Kidney (tissue), 14 donors: Measurements from ENCODE around the gene AUTS2. TPM values are rescaled to one million over a fixed set of nuclear protein-coding genes. Genes with fewer than 3 reads are reported as not detected.

Experiments
- DNase-seq, 5 donors: peaks; one replicate each; pipeline ENCODE4 v3.0.0-alpha.2; 2013 to 2020
- FAIRE-seq: peaks from 2 replicates; lab custom pipeline; 2012; peaks lifted over from hg19 to GRCh38; lab: Jason Lieb, UNC
- H3K27ac ChIP-seq, 2 donors: one replicate each; pipeline ENCODE4 v1.7.0; 2013; ENCODE audit warnings: low read depth in 2 of 2, low read length in 2 of 2, inconsistent platforms in 1 of 2
- H3K27me3 ChIP-seq: one replicate; pipeline ENCODE4 v1.7.1; 2013; ENCODE audit warnings: low read length, inconsistent platforms; ENCODE audit not compliant: control insufficient read depth, insufficient read depth
- H3K36me3 ChIP-seq, 3 donors: one replicate each; pipeline versions ENCODE4 v1.7.0 to v1.7.1; 2013; ENCODE audit warnings: low read length in 3 of 3, control low read depth in 1 of 3, inconsistent platforms in 1 of 3; ENCODE audit not compliant: insufficient read depth in 3 of 3, control insufficient read depth in 2 of 3
- H3K4me1 ChIP-seq, 3 donors: one replicate each; pipeline versions ENCODE4 v1.7.0 to v1.7.1; 2013; ENCODE audit warnings: low read length in 3 of 3, inconsistent platforms in 1 of 3, low read depth in 1 of 3; ENCODE audit not compliant: control insufficient read depth in 2 of 3, insufficient read depth in 2 of 3
- H3K4me3 ChIP-seq, 3 donors: one replicate each; pipeline versions ENCODE4 v1.7.0 to v1.8.1; 2013; ENCODE audit warnings: low read length in 3 of 3, control low read depth in 1 of 3, inconsistent platforms in 1 of 3
- H3K9ac ChIP-seq, 3 donors: one replicate each; pipeline versions ENCODE4 v1.7.0 to v1.7.1; 2013; ENCODE audit warnings: low read length in 3 of 3, control low read depth in 1 of 3, inconsistent platforms in 1 of 3
- H3K9me3 ChIP-seq, 3 donors: one replicate each; pipeline versions ENCODE4 v1.7.0 to v1.7.1; 2013; ENCODE audit warnings: low read length in 3 of 3, control low read depth in 1 of 3, inconsistent platforms in 1 of 3; ENCODE audit not compliant: control insufficient read depth in 2 of 3, insufficient read depth in 1 of 3
- intact Hi-C: fragments of 100-400 bp; cut with DNase I; formaldehyde crosslinking; loops from one replicate; pipeline ENCODE4 v1.11.1; 2022
- polyA plus RNA-seq: library from polyadenylated mRNA; stranded (reverse); fragments of 350-450 nt; fragmentation: Illumina TruSeq; extraction: RNeasy Lipid Tissue Mini Kit (QIAGEN cat#74804); gene quantifications from one replicate; pipeline ENCODE4 v1.2.3, GENCODE V29; 2014; ENCODE audit warnings: low read depth, low replicate concordance; ENCODE audit not compliant: insufficient read depth
- total RNA-seq: library from RNA; stranded (reverse); fragmentation: NEBNext Ultra II Directional; extraction: Animal tissue kit (Norgen Biotek cat#: 25700); gene quantifications from one replicate; pipeline ENCODE4 v1.2.1, GENCODE V29; 2021
- TF ChIP-seq, protein P1 (sequence below): IDR thresholded peaks from 3 replicates; pipeline ENCODE4 v1.5.1; 2012; ENCODE audit warnings: mild to moderate bottlenecking, moderate library complexity, borderline replicate concordance; ENCODE audit not compliant: insufficient read depth; ENCODE audit errors: extremely low read depth
- donor health status: control.
- donor health status: control.
- donor health status: control.
- donor health status: control.
- donor health status: control.
- donor health status: DM: yes; HTN: yes; CAD: no.
- donor health status: Normal renal cell carcinoma (clear cell type).

The AUTS2 gene
- total and polyA plus RNA-seq, 2 donors from 2014 or later = 5.2 to 33.8 TPM

DNA sequence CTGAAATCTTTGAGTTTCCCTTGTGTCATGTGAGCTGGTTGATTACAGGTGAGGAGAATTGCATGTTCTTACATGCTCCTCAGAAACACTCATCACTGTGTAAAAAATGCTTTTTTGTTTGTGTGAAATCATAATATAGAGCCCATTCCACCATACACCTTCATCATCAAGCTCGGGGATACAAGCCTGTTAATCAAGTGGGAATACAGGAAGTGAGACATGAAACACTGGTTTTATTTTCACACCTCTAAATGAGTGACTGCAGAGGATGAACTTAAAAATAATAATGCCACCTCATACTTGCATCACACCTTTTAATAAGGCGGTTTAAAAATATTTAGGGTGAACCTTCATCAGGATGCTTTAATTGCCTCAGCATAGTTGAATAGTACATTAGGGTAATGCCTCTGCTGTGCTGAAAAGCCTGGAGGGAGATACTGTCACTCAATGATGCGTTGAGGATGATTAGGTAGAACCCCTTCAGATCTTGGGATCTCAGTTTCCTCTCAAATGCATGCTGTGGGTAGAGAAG lies 164.6 kb downstream of the AUTS2 start:
- H3K9me3 ChIP-seq = no peaks in the 10 kb centered on the region
- H3K36me3 ChIP-seq = no peaks in the 10 kb centered on the region
- no peak overlapping the region for H3K4me3 ChIP-seq
- H3K4me1 ChIP-seq = no peaks in the 10 kb centered on the region
- DNase-seq = no peak
- no peaks in the 10 kb centered on the region for H3K27me3 ChIP-seq
- TF ChIP-seq, protein P1, sequence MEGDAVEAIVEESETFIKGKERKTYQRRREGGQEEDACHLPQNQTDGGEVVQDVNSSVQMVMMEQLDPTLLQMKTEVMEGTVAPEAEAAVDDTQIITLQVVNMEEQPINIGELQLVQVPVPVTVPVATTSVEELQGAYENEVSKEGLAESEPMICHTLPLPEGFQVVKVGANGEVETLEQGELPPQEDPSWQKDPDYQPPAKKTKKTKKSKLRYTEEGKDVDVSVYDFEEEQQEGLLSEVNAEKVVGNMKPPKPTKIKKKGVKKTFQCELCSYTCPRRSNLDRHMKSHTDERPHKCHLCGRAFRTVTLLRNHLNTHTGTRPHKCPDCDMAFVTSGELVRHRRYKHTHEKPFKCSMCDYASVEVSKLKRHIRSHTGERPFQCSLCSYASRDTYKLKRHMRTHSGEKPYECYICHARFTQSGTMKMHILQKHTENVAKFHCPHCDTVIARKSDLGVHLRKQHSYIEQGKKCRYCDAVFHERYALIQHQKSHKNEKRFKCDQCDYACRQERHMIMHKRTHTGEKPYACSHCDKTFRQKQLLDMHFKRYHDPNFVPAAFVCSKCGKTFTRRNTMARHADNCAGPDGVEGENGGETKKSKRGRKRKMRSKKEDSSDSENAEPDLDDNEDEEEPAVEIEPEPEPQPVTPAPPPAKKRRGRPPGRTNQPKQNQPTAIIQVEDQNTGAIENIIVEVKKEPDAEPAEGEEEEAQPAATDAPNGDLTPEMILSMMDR = no peak
- FAIRE-seq = no peak
- no peak overlapping the region for H3K9ac ChIP-seq
- H3K27ac ChIP-seq = no peak overlapping the region
- intact Hi-C loops = no loop called here

GRCh38 chr7:69763513-69763912 lies 165.2 kb downstream of the AUTS2 start:
- Histone ChIP-seq H3K9ac (no peak overlapping the region), H3K36me3 (no peaks in the 10 kb centered on the region), H3K4me1 (no peaks in the 10 kb centered on the region), H3K27me3 (no peaks in the 10 kb centered on the region), H3K27ac (no peak overlapping the region), H3K9me3 (no peaks in the 10 kb centered on the region), H3K4me3 (no peak overlapping the region)
- no peak for FAIRE-seq
- DNase-seq = no peak
- TF ChIP-seq, protein P1 = no peak
- intact Hi-C loops = no loop called here

DNA sequence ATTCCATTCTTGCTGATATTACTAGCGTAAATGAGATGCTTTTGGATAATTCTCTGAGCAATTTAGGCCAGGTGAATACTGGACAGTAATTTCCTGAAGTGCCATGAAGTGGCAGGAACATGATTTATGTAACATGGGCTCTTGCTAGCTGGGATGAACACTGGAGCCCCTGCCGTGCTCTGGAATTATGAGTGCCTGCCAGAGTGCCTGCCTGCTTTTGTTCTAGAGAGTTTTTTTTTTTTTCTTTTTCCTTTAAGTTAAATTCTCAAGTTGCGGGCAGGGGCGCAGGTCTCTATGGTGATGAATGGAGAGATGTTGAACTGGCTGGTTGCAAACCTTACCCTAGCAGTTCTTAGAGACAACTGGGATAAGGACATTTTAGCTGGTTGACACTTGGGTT lies 165.9 kb downstream of the AUTS2 start:
- DNase-seq (no peak), FAIRE-seq (no peak)
- TF ChIP-seq, protein P1 = no peak
- Histone ChIP-seq H3K9ac (no peak overlapping the region), H3K27ac (no peak overlapping the region), H3K36me3 (no peaks in the 10 kb centered on the region), H3K27me3 (no peaks in the 10 kb centered on the region), H3K4me1 (no peaks in the 10 kb centered on the region), H3K9me3 (no peaks in the 10 kb centered on the region), H3K4me3 (no peak overlapping the region)
- intact Hi-C loops = no loop called here

GRCh38 chr7:69764681-69765080 lies 166.4 kb downstream of the AUTS2 start:
- no peak for FAIRE-seq
- intact Hi-C loops = no loop called here

More at GRCh38 chr7:69764681-69765080, 166.4 kb downstream of the AUTS2 start:
- TF ChIP-seq, protein P1 = no peak
- Histone ChIP-seq H3K27me3 (no peaks in the 10 kb centered on the region), H3K4me3 (no peak overlapping the region), H3K9me3 (no peaks in the 10 kb centered on the region), H3K9ac (no peak overlapping the region), H3K36me3 (no peaks in the 10 kb centered on the region), H3K4me1 (no peaks in the 10 kb centered on the region), H3K27ac (no peak overlapping the region)
- no peak for DNase-seq
